Mucosa of rectum (tissue), 2 donors: ENCODE results near the gene MOK.
"Not testable (repeated sequence)": the region's sequence is repeated elsewhere in the genome, so short reads cannot be mapped to it uniquely, and the experiment has no call there.

Experiments used
- H3K27ac ChIP-seq, 2 donors: one replicate each; pipeline ENCODE4 v1.7.0; 2013; ENCODE audit warnings: inconsistent platforms in 2 of 2, low read depth in 2 of 2, low read length in 2 of 2
- H3K27me3 ChIP-seq, 2 donors: one replicate each; pipeline ENCODE4 v1.7.0; 2013; ENCODE audit warnings: low read length in 2 of 2; ENCODE audit not compliant: control insufficient read depth in 2 of 2, insufficient read depth in 2 of 2
- H3K36me3 ChIP-seq, 2 donors: one replicate each; pipeline ENCODE4 v1.7.0; 2013; ENCODE audit warnings: low read length in 2 of 2; ENCODE audit not compliant: control insufficient read depth in 2 of 2, insufficient read depth in 2 of 2
- H3K4me1 ChIP-seq, 2 donors: one replicate each; pipeline ENCODE4 v1.7.0; 2013; ENCODE audit warnings: low read length in 2 of 2, mild to moderate bottlenecking in 1 of 2; ENCODE audit not compliant: control insufficient read depth in 2 of 2, insufficient read depth in 2 of 2
- H3K4me3 ChIP-seq, 2 donors: one replicate each; pipeline ENCODE4 v1.7.0; 2013; ENCODE audit warnings: low read length in 2 of 2
- H3K9ac ChIP-seq, 2 donors: one replicate each; pipeline ENCODE4 v1.7.0; 2013; ENCODE audit warnings: low read length in 2 of 2, low read depth in 1 of 2, mild to moderate bottlenecking in 1 of 2
- H3K9me3 ChIP-seq, 2 donors: one replicate each; pipeline ENCODE4 v1.7.0; 2013; ENCODE audit warnings: low read length in 2 of 2; ENCODE audit not compliant: control insufficient read depth in 2 of 2
- donor health status: healthy.
- donor health status: Normal muscosa, but diverticular disease.

The MOK gene, protein sequence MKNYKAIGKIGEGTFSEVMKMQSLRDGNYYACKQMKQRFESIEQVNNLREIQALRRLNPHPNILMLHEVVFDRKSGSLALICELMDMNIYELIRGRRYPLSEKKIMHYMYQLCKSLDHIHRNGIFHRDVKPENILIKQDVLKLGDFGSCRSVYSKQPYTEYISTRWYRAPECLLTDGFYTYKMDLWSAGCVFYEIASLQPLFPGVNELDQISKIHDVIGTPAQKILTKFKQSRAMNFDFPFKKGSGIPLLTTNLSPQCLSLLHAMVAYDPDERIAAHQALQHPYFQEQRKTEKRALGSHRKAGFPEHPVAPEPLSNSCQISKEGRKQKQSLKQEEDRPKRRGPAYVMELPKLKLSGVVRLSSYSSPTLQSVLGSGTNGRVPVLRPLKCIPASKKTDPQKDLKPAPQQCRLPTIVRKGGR

DNA sequence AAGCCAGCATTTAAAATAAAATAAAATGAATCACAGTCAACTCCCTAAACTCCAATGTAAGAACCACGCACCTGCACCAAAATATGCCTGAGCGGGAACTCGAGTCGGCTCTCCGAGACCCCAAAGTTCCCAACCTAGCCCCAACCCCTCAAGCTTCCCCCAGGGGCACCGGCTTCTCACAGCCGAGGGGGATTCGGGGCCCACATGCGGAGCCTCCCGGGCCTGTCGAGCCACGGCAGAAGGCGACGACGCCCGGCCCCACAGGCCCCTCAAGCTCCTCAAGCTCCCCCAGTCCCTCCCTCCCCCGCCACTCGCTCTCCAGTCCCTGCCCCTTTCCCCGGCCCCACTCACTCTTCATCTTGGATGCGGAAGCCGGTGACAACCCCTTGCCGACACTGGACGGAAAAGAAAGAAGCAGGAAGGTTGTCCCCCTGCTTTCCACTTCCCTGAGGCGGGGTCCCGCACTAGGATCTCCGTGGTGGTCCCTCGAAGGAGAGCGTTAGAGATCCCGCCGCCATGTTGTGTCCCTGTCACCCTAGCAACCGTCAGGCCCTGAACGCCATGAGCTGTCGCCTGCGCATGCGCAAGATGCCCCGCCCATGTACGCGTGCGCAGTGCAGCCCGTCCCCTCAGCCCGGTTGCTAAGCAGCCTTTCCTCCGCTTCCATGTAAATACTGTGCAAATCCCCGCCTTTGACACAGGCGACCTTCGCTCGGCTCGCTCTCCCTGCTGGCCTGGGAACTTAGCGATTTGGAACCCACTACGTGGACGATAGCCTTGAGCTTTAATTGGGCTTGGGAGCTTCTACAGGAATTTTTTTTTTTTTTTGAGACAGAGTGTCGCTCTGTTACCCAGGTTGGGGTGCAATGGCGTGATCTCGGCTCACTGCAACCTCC is at the start of gene MOK:
MOK (minus strand) TSS at position 554 of the 896 bp plus-strand sequence; CDS start at position 358, 196 bp downstream.
- Histone ChIP-seq H3K4me1 (peaks cover 3 to 6% of the 10 kb centered on the region in 2 donors), H3K27me3 (no peaks in the 10 kb centered on the region), H3K9ac (peak within 1 kb of the TSS; percentile 66 to 68), H3K27ac (peak within 1 kb of the TSS; percentile 40 to 43), H3K36me3 (no peaks in the 10 kb centered on the region), H3K4me3 (peak within 1 kb of the TSS; percentile 76 to 93), H3K9me3 (no peaks in the 10 kb centered on the region)

DNA sequence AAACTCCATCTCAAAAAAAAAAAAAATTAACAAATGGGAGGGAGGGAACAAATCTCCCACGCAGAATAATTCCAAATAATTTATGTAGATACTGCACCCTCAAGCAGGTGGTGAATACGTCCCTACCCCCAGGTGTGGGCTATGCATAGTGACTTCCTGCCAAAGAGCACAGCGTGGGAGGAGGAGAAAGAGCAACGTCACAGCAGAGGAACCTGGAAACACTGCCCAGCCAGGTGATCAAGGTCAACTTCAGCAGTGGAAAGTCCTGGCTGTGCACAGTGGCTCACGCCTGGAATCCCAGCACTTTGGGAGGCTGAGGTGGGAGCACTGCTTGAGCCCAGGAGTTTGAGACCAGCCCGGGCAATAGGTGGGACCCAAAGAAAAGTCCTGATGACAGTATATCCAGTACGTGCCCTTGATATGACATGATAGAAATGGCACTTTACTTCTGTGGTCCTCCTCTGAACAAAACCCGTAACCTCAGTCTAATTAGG is 48.2 kb upstream of the MOK start:
- H3K9me3 ChIP-seq: no peaks in the 10 kb centered on the region
- no peaks in the 10 kb centered on the region for H3K4me1 ChIP-seq
- no peak overlapping the region for H3K9ac ChIP-seq
- H3K27ac ChIP-seq: no peak overlapping the region
- peaks cover 42 to 64% of the 10 kb centered on the region in 2 donors for H3K36me3 ChIP-seq
- no peaks in the 10 kb centered on the region for H3K27me3 ChIP-seq
- H3K4me3 ChIP-seq: no peak overlapping the region

DNA sequence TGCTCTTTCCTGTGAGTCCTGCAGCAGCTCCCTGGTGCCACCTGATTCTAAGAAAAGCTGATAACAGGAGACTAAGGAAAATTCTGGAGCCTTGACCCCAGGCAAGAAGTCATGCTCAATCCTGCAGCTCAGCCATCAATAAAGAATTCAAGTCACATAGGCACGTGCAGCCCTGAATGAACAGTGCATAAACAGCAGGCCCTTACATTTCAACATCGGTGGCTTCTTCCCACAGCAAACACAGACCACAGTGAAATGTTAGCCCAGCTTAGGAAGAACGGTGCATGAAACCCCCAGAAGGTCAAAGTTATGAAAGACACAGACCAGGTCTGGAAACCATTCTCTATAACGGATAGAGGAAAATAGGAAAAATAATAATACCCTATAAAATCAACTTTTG is 47.2 kb upstream of the MOK start:
- Histone ChIP-seq H3K36me3 (peaks cover 38 to 61% of the 10 kb centered on the region in 2 donors), H3K27ac (no peak overlapping the region), H3K9me3 (no peaks in the 10 kb centered on the region), H3K4me1 (no peaks in the 10 kb centered on the region), H3K9ac (no peak overlapping the region), H3K27me3 (no peaks in the 10 kb centered on the region), H3K4me3 (no peak overlapping the region)

DNA sequence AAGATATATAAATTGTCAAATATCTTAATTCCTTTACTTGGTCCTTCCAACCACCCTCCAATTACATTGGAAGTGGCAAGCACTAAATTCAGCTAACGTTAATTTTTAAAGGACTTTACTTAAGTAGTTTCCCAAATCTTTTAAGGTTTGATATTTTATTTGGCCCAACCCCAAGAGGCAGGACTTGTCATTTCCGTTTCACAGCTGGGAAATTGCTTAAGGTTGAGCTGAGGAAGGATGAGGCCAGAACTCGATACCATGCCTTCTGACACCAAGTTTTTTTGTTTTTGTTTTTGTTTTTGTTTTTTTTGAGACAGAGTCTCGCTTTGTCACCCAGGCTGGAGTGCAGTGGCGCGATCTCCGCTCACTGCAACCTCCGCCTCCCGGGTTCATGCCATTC is 46.6 kb upstream of the MOK start:
- H3K4me1 ChIP-seq, H3K9ac ChIP-seq, H3K4me3 ChIP-seq, H3K27me3 ChIP-seq, H3K9me3 ChIP-seq, H3K27ac ChIP-seq: not testable (repeated sequence)
- peaks cover 43 to 63% of the 10 kb centered on the region in 2 donors for H3K36me3 ChIP-seq

DNA sequence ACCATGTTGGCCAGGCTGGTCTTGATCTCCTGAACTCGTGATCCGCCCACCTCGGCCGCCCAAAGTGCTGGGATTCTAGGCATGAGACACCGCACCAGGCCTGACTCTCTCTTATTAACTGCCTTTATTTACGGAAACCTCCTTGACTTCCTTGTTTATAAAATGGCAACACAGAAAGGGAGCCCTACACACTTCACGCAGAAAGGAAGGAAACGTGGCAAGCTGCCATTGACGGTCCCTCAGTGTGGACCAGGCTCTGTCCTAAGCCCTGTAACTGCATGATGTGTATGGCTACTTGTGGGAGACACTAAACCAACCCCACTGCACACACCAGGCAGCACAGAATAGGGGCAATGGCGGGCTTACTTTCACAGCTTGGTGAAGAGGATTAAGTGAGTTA is 46.1 kb upstream of the MOK start:
- Histone ChIP-seq H3K36me3 (peaks cover 46 to 62% of the 10 kb centered on the region in 2 donors), H3K4me3 (no peak overlapping the region), H3K27me3 (no peaks in the 10 kb centered on the region), H3K4me1 (no peaks in the 10 kb centered on the region), H3K9ac (no peak overlapping the region), H3K9me3 (no peaks in the 10 kb centered on the region), H3K27ac (no peak overlapping the region)

DNA sequence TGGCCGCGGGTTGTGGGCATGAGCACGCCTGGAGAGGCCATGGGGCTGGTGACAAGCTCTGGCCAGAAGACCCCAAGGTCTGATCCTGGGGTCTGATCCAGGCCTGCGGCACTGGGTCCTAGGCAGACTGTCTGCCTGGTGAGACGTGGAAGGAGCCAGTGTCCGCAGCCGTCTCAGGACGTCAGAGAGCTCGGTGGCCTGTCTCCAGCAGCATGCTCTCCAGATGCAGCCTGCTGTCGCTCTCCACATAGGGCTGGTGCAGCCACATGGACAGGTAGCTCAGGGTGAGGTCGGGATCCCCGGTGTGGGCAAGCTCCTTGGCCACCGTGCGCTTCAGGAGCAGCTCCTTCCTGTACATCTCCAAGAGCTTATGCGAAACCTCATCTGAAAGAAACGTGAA is 43.4 kb upstream of the MOK start:
- Histone ChIP-seq H3K9ac (no peak overlapping the region), H3K4me1 (no peaks in the 10 kb centered on the region), H3K36me3 (peaks cover 48 to 56% of the 10 kb centered on the region in 2 donors), H3K9me3 (no peaks in the 10 kb centered on the region), H3K27me3 (no peaks in the 10 kb centered on the region), H3K27ac (no peak overlapping the region), H3K4me3 (no peak overlapping the region)

DNA sequence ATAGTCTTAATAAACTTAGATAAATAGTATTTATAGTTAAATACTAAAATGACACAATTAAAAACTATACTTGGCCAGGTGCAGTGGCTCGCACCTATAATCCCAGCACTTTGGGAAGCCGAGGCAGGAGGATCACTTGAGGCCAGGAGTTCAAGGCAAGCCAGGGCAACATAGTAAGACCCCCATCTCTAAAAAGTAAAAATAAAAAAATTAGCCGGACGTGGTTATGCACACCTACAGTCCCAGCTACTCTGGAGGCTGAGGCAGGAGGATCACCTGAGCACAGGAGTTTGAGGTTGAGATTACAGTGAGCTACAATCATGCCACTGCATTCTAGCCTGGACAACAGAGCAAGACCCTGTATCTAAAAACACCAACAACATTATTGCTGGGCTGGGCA is 41.7 kb upstream of the MOK start:
- Histone ChIP-seq H3K36me3 (peaks cover 52 to 56% of the 10 kb centered on the region in 2 donors), H3K27me3 (no peaks in the 10 kb centered on the region), H3K4me1 (no peaks in the 10 kb centered on the region), H3K9me3 (no peaks in the 10 kb centered on the region), H3K4me3 (no peak overlapping the region), H3K9ac (no peak overlapping the region), H3K27ac (no peak overlapping the region)

DNA sequence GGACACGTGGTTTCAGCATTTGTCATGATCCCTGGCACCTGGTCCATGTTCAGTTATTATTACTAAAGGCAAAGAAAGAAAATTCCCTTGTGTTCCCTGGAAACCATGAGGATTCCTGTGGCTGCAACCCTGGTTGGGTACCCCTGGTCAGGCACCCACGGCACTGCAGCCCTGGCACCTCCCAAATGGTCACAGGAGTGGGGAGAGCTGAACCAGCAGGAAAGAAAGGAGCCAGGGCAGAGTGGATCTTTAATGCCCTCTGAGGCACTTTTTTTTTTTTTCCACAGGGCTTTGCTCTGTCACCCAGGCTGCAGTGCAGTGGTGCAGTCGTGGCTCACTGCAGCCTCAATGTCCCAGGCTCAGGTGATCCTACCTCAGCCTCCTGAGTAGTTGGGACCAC is 40.3 kb upstream of the MOK start:
- Histone ChIP-seq H3K4me1 (no peaks in the 10 kb centered on the region), H3K36me3 (peaks cover 54 to 63% of the 10 kb centered on the region in 2 donors), H3K27me3 (no peaks in the 10 kb centered on the region), H3K9me3 (no peaks in the 10 kb centered on the region), H3K4me3 (no peak overlapping the region), H3K9ac (no peak overlapping the region), H3K27ac (no peak overlapping the region)

DNA sequence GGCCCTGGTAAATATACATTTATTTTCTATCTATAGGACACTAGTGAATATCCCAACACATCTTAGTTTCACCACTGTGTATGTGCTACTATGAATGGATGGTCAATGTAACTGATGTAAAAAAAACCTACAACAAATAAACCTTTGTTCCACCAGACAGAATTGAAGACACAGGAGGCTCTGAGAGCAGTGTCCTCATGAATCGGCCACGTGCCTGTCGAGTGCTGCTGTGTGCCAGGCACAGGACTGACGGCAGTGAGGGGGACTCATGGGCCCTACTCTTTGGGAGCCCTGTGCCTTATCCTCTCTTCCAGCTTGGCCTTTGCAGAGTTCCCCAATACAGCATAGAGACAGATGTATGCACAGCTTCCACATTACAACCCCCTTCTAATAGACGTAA is 39.5 kb upstream of the MOK start:
- no peak overlapping the region for H3K4me3 ChIP-seq
- H3K27ac ChIP-seq: no peak overlapping the region
- no peaks in the 10 kb centered on the region for H3K4me1 ChIP-seq
- no peak overlapping the region for H3K9ac ChIP-seq
- H3K9me3 ChIP-seq: no peaks in the 10 kb centered on the region
- peaks cover 51 to 58% of the 10 kb centered on the region in 2 donors for H3K36me3 ChIP-seq
- H3K27me3 ChIP-seq: no peaks in the 10 kb centered on the region

DNA sequence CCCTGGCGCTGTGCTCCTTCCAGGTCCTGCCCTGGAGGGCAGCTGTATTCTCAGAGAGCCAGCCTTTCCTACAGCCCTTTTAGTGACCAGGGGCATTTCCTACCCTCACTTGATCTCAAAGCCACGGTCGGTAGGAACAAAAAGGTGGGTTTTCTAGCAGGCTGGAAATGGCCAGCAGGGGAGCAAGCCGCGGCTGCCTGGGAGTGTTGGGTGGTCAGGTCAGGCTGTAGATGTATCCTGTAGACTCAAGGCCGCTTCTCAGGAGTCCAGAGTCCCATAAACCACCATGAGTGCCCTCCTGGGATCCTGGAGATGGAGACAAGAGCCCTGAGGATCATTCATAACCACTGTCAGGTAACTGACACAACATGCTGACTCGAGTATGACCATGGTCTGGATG is 39.1 kb upstream of the MOK start:
- Histone ChIP-seq H3K4me1 (no peaks in the 10 kb centered on the region), H3K9ac (no peak overlapping the region), H3K4me3 (no peak overlapping the region), H3K27ac (no peak overlapping the region), H3K27me3 (no peaks in the 10 kb centered on the region), H3K36me3 (peaks cover 49 to 55% of the 10 kb centered on the region in 2 donors), H3K9me3 (no peaks in the 10 kb centered on the region)
